ENCODE results near the gene EP400. TPM values are rescaled to one million over a fixed set of nuclear protein-coding genes. Genes with fewer than 3 reads are reported as not detected.
A peak's percentile ranks its signal among the peaks of the same experiment; 100 is the strongest.

Gene EP400
- total and polyA plus RNA-seq, 9 of the 15 experiments (the other 6 are each of a cell fraction or from before 2014, with no cell fraction given), result 4.5 to 58.0 (median 7.0) TPM

GRCh38 chr12:131903270-131904255 is 46.2 kb upstream of the EP400 start:
- Histone ChIP-seq H3K9me3 (replicated peaks; ENCODE audit: control insufficient read depth, insufficient read depth, low read depth, low read length) (no peaks in the 10 kb centered on the region), H3K79me2 (ENCODE audit: control insufficient read depth, insufficient read depth, low read length) (no peaks in the 10 kb centered on the region; the same call in 2 of the 3 replicates), H2AFZ (ENCODE audit: low read depth, low read length) (no peak overlapping the region), H3K4me3 (no peak overlapping the region), H3K27ac (ENCODE audit: extremely low read depth, low read depth, low read length) (no peak overlapping the region), H3K27me3 (ENCODE audit: control insufficient read depth in 2 of 2, insufficient read depth in 2 of 2, low read length in 2 of 2) (no peaks in the 10 kb centered on the region), H3K4me2 (ENCODE audit: insufficient read depth, low read length) (no peak overlapping the region), H3K9ac (ENCODE audit: insufficient read depth in 1 of 2, low read depth in 2 of 2, low read length in 2 of 2) (peak overlapping the region in 1 of 2 experiments; percentile 71; a peak in 2 of 4 replicates), H3K36me3 (ENCODE audit: control insufficient read depth, insufficient read depth, low read length) (no peaks in the 10 kb centered on the region), H4K20me1 (replicated peaks; ENCODE audit: control insufficient read depth, insufficient read depth, low read length) (peaks cover 21% of the 10 kb centered on the region; the same call in 1 of the 2 replicates), H3K4me1 (replicated peaks in 1 of 2; ENCODE audit: control insufficient read depth in 2 of 2, insufficient read depth in 2 of 2, low read length in 2 of 2) (peaks cover 0 to 43% of the 10 kb centered on the region in 2 experiments; a peak in 2 of 5 replicates), H3K9me1 (ENCODE audit: control insufficient read depth, insufficient read depth, low read length) (no peaks in the 10 kb centered on the region)
- in situ Hi-C loops (cut with MboI) (no loop called here), intact Hi-C loops (cut with micrococcal nuclease) (no loop called here)
- FAIRE-seq, result no peak
- ATAC-seq, result no peak
- no TSS peak for BruUV-seq (replicated peaks)
- DNase-seq (ENCODE audit: extremely low read depth in 1 of 4, low spot score in 3 of 4), result no peak
- POLR2A ChIA-PET, result interaction anchor here (0.6 to 1.4 kb wide), 5 partner anchors 8 to 44 kb away, joined by 3 to 4 read pairs (median 4); no protein-coding TSS in a partner anchor
- CTCF ChIA-PET (ENCODE audit: low intra/inter-chr PET ratio), result no interaction called here
- 66% methylated on average over 9 of the region's 13 CpGs for WGBS (ENCODE audit: insufficient coverage, low coverage, missing lambda C conversion rate)
- no peak for TF ChIP-seq ZNF23 (CRISPR knock-in tag; IDR thresholded peaks at IDR 0.05)
- no peak for TF ChIP-seq KAT8 (IDR thresholded peaks at IDR 0.05; ENCODE audit: low read depth)
- TF ChIP-seq RFX5 (IDR thresholded peaks at IDR 0.05; ENCODE audit: low read depth, low read length), result no peak
- TF ChIP-seq ZBTB11 (CRISPR knock-in tag; IDR thresholded peaks at IDR 0.05), result no peak
- TF ChIP-seq ILF3 (IDR thresholded peaks at IDR 0.05; ENCODE audit: borderline replicate concordance), result no peak
- TF ChIP-seq ARID4B (CRISPR knock-in tag; IDR thresholded peaks at IDR 0.05), result no peak
- no peak for TF ChIP-seq STAT6 (CRISPR knock-in tag; IDR thresholded peaks at IDR 0.05)
